Ecto neural progenitor cell (in vitro differentiated cells): ENCODE results near the gene TSC22D3.
"Not testable (repeated sequence)": the region's sequence is repeated elsewhere in the genome, so short reads cannot be mapped to it uniquely, and the experiment has no call there.

ENCODE experiments used
- DNase-seq: peaks from one replicate; pipeline ENCODE4 v3.0.0-alpha.2; 2018; ENCODE audit warnings: low spot score

Gene TSC22D3

GRCh38 chrX:107775734-107776511 lies at the start of gene TSC22D3:
TSC22D3 (minus strand) TSS chrX:107775787; CDS start chrX:107775419, 368 bp downstream.
- peak; percentile 83 for DNase-seq

- no peak for DNase-seq
Observed at GRCh38 chrX:107823456-107823855, 47.9 kb upstream of the TSC22D3 start.

- no peak for DNase-seq
Observed at GRCh38 chrX:107823042-107823441, 47.5 kb upstream of the TSC22D3 start.

- DNase-seq = no peak
Observed at GRCh38 chrX:107818900-107819521, 43.4 kb upstream of the TSC22D3 start.

- DNase-seq = not testable (repeated sequence)
Observed at GRCh38 chrX:107810053-107810452, 34.5 kb upstream of the TSC22D3 start.

- DNase-seq = no peak
Observed at GRCh38 chrX:107805179-107805578, 29.6 kb upstream of the TSC22D3 start.

GRCh38 chrX:107804427-107804826 lies 28.8 kb upstream of the TSC22D3 start:
- no peak for DNase-seq

- no peak for DNase-seq
Observed at GRCh38 chrX:107787827-107788226, 12.2 kb upstream of the TSC22D3 start.

GRCh38 chrX:107780525-107780924 lies 4.9 kb upstream of the TSC22D3 start:
- DNase-seq = no peak

- no peak for DNase-seq
Observed at GRCh38 chrX:107777536-107777832, 1.9 kb upstream of the TSC22D3 start, which contains the start of gene NCBP2L. NCBP2L (plus strand) TSS chrX:107777733; CDS start chrX:107794221, 16,488 bp downstream.

- DNase-seq = peak; percentile 82
Observed at GRCh38 chrX:107776649-107777535, 1.3 kb upstream of the TSC22D3 start.

- DNase-seq = no peak
Observed at GRCh38 chrX:107775000-107775733, 420 bp downstream of the TSC22D3 start.

GRCh38 chrX:107773906-107774435 lies 1.6 kb downstream of the TSC22D3 start:
- DNase-seq = no peak

GRCh38 chrX:107773206-107773605 lies 2.4 kb downstream of the TSC22D3 start:
- no peak for DNase-seq

GRCh38 chrX:107769581-107770317 lies 5.8 kb downstream of the TSC22D3 start:
- no peak for DNase-seq

- DNase-seq = no peak
Observed at GRCh38 chrX:107768051-107768450, 7.5 kb downstream of the TSC22D3 start.

GRCh38 chrX:107766470-107767150 lies 9.0 kb downstream of the TSC22D3 start:
- DNase-seq = no peak

- no peak for DNase-seq
Observed at GRCh38 chrX:107764845-107765608, 10.6 kb downstream of the TSC22D3 start.

- DNase-seq = no peak
Observed at GRCh38 chrX:107763647-107764046, 11.9 kb downstream of the TSC22D3 start.
